Measurements from ENCODE around the gene CCDC157. TPM values are rescaled to one million over a fixed set of nuclear protein-coding genes. Genes with fewer than 3 reads are reported as not detected.

The CCDC157 gene
- total RNA-seq, 1 experiment from 2014 or later = 1.1 TPM

DNA sequence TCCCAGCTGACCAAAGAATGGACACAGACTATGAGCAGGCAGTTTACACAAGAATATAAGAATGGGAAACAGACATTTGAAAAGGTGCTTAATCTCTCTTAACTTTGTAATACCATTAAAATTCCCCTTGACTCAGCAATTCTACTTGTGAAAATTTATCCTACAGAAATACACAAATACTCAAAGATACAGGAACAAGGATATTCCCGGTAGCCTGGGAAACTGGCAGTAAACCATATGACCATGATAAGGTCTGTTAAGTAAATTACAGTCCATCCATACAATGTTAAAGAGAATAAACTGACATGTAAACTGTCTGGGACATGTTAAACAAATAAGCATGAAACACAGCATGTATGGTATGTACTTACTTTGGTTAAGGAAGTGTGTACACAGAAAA lies 60.0 kb downstream of the CCDC157 start:
- BruUV-seq (replicated peaks) = no TSS peak
- H3K27me3 Mint-ChIP-seq (ENCODE audit: insufficient read depth, unreplicated experiment) = no peaks in the 10 kb centered on the region
- no peak overlapping the region for H3K27ac Mint-ChIP-seq (ENCODE audit: low read depth, unreplicated experiment)
- CTCF ChIA-PET = no interaction called here
- H3K4me3 Mint-ChIP-seq (ENCODE audit: unreplicated experiment) = no peak overlapping the region
- POLR2A ChIA-PET = interaction anchor here (11.0 to 14.3 kb wide), 2 partner anchors 7 to 22 kb away, joined by 342 to 532 read pairs; partner anchors contain the start of genes RNF215 and SEC14L2
- TF ChIP-seq, protein P1, sequence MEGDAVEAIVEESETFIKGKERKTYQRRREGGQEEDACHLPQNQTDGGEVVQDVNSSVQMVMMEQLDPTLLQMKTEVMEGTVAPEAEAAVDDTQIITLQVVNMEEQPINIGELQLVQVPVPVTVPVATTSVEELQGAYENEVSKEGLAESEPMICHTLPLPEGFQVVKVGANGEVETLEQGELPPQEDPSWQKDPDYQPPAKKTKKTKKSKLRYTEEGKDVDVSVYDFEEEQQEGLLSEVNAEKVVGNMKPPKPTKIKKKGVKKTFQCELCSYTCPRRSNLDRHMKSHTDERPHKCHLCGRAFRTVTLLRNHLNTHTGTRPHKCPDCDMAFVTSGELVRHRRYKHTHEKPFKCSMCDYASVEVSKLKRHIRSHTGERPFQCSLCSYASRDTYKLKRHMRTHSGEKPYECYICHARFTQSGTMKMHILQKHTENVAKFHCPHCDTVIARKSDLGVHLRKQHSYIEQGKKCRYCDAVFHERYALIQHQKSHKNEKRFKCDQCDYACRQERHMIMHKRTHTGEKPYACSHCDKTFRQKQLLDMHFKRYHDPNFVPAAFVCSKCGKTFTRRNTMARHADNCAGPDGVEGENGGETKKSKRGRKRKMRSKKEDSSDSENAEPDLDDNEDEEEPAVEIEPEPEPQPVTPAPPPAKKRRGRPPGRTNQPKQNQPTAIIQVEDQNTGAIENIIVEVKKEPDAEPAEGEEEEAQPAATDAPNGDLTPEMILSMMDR (IDR thresholded peaks at IDR 0.05; ENCODE audit: unreplicated experiment) = no peak
- H3K4me1 Mint-ChIP-seq (ENCODE audit: insufficient read depth, unreplicated experiment) = peaks cover 38% of the 10 kb centered on the region
- H3K36me3 Mint-ChIP-seq (ENCODE audit: insufficient read depth, unreplicated experiment) = peaks cover 95% of the 10 kb centered on the region
- no peaks in the 10 kb centered on the region for H3K9me3 Mint-ChIP-seq (ENCODE audit: unreplicated experiment)
- no peak for DNase-seq (ENCODE audit: unreplicated experiment)
- intact Hi-C loops (cut with micrococcal nuclease) = no loop called here

DNA sequence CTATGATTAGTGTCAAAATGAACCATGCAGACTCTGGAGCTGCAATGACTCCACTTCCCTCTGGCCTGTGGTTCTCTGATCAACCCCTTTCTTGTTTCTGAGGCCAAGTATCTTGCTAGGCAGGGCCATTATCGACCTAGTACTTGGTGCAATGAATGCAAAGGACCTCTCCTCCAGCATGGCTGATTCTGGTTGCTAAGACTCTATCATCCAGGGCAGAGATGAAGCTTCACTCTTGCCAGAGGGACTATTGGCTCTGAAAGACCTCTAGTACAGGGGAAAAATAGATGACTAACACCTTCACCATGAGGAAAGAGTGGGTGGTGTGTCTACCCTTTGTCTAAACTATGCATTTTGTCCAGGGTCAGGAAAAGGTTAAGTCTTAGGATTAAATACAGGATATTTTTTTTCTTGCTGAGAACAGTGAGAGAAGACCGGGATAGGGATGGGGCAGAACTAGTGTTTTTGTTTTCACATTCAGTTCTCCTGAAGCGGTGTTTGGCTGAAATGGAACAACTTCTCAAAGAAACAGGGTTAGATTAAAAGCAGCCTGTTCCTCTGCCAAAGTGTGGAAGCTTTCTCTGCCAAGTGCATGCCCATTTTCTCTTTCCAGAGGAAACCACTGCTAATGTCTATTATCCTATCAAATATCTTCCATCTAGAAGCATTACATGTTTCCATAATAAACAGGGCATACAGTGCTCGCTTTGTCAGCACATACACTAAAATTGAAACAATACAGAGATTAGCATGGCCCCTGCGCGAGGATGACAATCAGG lies 63.7 kb downstream of the CCDC157 start:
- TF ChIP-seq, protein P1 (IDR thresholded peaks at IDR 0.05; ENCODE audit: unreplicated experiment) = no peak
- Mint-ChIP-seq H3K9me3 (ENCODE audit: unreplicated experiment) (no peaks in the 10 kb centered on the region), H3K4me1 (ENCODE audit: insufficient read depth, unreplicated experiment) (peaks cover 37% of the 10 kb centered on the region), H3K27ac (ENCODE audit: low read depth, unreplicated experiment) (peak overlapping the region; percentile 89), H3K27me3 (ENCODE audit: insufficient read depth, unreplicated experiment) (no peaks in the 10 kb centered on the region), H3K4me3 (ENCODE audit: unreplicated experiment) (peak overlapping the region; percentile 54), H3K36me3 (ENCODE audit: insufficient read depth, unreplicated experiment) (peaks cover 74% of the 10 kb centered on the region)
- ChIA-PET POLR2A (interaction anchor here (1.0 to 14.3 kb wide), 3 partner anchors 11 to 816 kb away, joined by 3 to 532 read pairs (median 342); partner anchors contain the start of genes RNF215 and SEC14L2), CTCF (interaction anchor here (0.6 to 8.4 kb wide), 8 partner anchors 8 to 214 kb away, joined by 3 to 83 read pairs (median 5); no protein-coding TSS in a partner anchor)
- intact Hi-C loops (cut with micrococcal nuclease) = loop anchor here (1.0 kb wide), 1 partner anchor 8 kb away; no protein-coding TSS in a partner anchor
- BruUV-seq (replicated peaks) = no TSS peak
- peak; percentile 93 for DNase-seq (ENCODE audit: unreplicated experiment)

DNA sequence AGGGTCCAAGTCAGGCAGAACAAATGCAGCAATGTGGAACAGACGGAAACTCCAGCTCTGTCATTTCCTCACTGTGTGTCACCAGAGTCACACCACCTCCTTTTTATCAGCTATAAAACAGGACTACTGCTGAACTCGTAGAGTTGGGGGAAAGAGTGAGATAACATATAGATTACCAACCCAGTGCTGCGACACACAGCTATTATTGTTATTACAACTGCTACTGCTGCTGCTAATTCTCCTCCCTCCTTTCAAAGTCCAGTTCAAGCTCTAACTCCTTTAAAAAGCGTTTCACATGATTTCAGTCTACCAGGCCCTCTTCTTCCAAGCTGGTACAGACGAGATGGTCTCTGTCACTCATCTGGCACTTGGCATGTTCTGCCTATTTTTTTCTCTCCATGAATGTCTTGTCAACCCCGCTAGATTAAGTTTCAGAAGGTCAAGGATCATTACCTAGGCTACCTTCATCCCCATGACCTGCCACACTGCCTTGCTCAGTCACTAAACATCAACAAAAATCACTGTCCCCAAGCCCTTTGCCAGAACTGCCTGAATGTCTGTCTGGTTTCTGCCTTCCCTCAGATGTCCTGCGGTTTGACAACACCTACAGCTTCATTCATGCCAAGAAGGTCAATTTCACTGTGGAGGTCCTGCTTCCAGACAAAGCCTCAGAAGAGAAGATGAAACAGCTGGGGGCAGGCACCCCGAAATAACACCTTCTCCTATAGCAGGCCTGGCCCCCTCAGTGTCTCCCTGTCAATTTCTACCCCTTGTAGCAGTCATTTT lies 65.1 kb downstream of the CCDC157 start:
- DNase-seq (ENCODE audit: unreplicated experiment) = no peak
- ChIA-PET POLR2A (interaction anchor here (0.6 to 14.3 kb wide), 10 partner anchors 12 to 818 kb away, joined by 3 to 532 read pairs (median 12); partner anchors contain the start of genes CASTOR1, CCDC157, RNF215 and SEC14L2), CTCF (interaction anchor here (0.6 to 8.4 kb wide), 11 partner anchors 9 to 134 kb away, joined by 3 to 83 read pairs (median 6); partner anchors contain the start of gene SEC14L2)
- H3K27me3 Mint-ChIP-seq (ENCODE audit: insufficient read depth, unreplicated experiment) = no peaks in the 10 kb centered on the region
- no peaks in the 10 kb centered on the region for H3K9me3 Mint-ChIP-seq (ENCODE audit: unreplicated experiment)
- intact Hi-C loops (cut with micrococcal nuclease) = no loop called here
- H3K27ac Mint-ChIP-seq (ENCODE audit: low read depth, unreplicated experiment) = peak overlapping the region; percentile 97
- TF ChIP-seq, protein P1 (IDR thresholded peaks at IDR 0.05; ENCODE audit: unreplicated experiment) = no peak
- H3K4me3 Mint-ChIP-seq (ENCODE audit: unreplicated experiment) = peak overlapping the region; percentile 90
- H3K36me3 Mint-ChIP-seq (ENCODE audit: insufficient read depth, unreplicated experiment) = peaks cover 70% of the 10 kb centered on the region
- H3K4me1 Mint-ChIP-seq (ENCODE audit: insufficient read depth, unreplicated experiment) = peaks cover 44% of the 10 kb centered on the region
- BruUV-seq (replicated peaks) = no TSS peak
